Measurements from ENCODE around the gene ABCC3. TPM values are rescaled to one million over a fixed set of nuclear protein-coding genes. Genes with fewer than 3 reads are reported as not detected.

The ABCC3 gene
- total RNA-seq, 1 experiment from 2014 or later = 88.0 TPM

DNA sequence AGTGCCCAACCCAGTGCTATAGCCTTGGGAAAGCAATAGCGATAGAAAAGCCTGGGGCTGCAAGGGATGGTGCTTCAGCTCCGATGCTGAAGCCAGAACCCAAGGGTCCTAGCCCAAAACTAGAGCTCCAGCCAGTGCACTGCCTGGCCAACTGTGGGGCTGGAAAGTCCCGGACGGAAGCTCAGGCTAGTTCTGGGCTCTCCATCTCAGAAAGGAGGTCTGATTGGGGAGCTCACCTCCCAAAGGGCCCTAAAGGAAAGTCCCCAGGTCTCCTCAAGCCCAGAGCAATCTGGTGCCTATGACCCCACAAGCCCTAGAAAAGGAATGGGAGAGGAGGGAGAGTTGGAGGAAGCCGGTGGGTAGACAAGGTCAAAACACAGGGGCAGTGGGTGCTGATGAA is 2.0 kb upstream of the ABCC3 start:
- no TSS peak for BruUV-seq (replicated peaks)
- Mint-ChIP-seq H3K36me3 (ENCODE audit: insufficient read depth, unreplicated experiment) (peaks cover 39% of the 10 kb centered on the region), H3K4me3 (ENCODE audit: low read depth, unreplicated experiment) (no peak overlapping the region), H3K27ac (ENCODE audit: unreplicated experiment) (peak overlapping the region; percentile 4), H3K9me3 (ENCODE audit: low read depth, unreplicated experiment) (no peaks in the 10 kb centered on the region), H3K27me3 (ENCODE audit: unreplicated experiment) (peaks cover 12% of the 10 kb centered on the region), H3K4me1 (ENCODE audit: low read depth, unreplicated experiment) (peaks cover 71% of the 10 kb centered on the region)
- CTCF ChIA-PET = interaction anchor here (1.1 kb wide), 1 partner anchor 60 kb away, joined by 4 read pairs; no protein-coding TSS in a partner anchor
- DNase-seq = no peak
- TF ChIP-seq, protein P1, sequence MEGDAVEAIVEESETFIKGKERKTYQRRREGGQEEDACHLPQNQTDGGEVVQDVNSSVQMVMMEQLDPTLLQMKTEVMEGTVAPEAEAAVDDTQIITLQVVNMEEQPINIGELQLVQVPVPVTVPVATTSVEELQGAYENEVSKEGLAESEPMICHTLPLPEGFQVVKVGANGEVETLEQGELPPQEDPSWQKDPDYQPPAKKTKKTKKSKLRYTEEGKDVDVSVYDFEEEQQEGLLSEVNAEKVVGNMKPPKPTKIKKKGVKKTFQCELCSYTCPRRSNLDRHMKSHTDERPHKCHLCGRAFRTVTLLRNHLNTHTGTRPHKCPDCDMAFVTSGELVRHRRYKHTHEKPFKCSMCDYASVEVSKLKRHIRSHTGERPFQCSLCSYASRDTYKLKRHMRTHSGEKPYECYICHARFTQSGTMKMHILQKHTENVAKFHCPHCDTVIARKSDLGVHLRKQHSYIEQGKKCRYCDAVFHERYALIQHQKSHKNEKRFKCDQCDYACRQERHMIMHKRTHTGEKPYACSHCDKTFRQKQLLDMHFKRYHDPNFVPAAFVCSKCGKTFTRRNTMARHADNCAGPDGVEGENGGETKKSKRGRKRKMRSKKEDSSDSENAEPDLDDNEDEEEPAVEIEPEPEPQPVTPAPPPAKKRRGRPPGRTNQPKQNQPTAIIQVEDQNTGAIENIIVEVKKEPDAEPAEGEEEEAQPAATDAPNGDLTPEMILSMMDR (IDR thresholded peaks at IDR 0.05; ENCODE audit: unreplicated experiment) = no peak
- intact Hi-C loops (cut with micrococcal nuclease; ENCODE audit: unreplicated experiment) = no loop called here

DNA sequence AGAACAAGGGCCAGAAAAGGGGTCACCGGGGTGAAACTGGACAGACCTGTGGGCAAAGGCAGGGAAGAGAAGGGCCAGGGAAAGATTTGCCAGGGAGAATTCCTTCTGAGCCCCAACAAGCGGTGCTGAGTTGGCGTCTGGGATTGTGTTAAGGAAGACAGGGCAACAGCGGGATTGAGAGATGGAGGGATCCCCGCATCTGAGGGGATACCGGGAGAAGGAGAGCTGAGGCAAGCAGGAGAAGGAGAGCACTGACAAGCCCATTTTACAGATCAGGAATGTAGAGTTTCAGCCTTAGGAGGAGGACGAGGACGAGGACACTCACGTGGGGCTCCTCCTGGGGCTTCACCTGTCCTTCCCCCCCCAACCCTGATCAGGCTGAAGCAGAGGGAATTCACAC is 998 bp upstream of the ABCC3 start:
- Mint-ChIP-seq H3K4me3 (ENCODE audit: low read depth, unreplicated experiment) (peak overlapping the region; percentile 69), H3K27ac (ENCODE audit: unreplicated experiment) (peak overlapping the region; percentile 16), H3K9me3 (ENCODE audit: low read depth, unreplicated experiment) (no peaks in the 10 kb centered on the region), H3K4me1 (ENCODE audit: low read depth, unreplicated experiment) (peaks cover 71% of the 10 kb centered on the region), H3K36me3 (ENCODE audit: insufficient read depth, unreplicated experiment) (peaks cover 36% of the 10 kb centered on the region), H3K27me3 (ENCODE audit: unreplicated experiment) (peaks cover 12% of the 10 kb centered on the region)
- intact Hi-C loops (cut with micrococcal nuclease; ENCODE audit: unreplicated experiment) = no loop called here
- BruUV-seq (replicated peaks) = no TSS peak
- CTCF ChIA-PET = no interaction called here
- TF ChIP-seq, protein P1 (IDR thresholded peaks at IDR 0.05; ENCODE audit: unreplicated experiment) = no peak
- DNase-seq = no peak

DNA sequence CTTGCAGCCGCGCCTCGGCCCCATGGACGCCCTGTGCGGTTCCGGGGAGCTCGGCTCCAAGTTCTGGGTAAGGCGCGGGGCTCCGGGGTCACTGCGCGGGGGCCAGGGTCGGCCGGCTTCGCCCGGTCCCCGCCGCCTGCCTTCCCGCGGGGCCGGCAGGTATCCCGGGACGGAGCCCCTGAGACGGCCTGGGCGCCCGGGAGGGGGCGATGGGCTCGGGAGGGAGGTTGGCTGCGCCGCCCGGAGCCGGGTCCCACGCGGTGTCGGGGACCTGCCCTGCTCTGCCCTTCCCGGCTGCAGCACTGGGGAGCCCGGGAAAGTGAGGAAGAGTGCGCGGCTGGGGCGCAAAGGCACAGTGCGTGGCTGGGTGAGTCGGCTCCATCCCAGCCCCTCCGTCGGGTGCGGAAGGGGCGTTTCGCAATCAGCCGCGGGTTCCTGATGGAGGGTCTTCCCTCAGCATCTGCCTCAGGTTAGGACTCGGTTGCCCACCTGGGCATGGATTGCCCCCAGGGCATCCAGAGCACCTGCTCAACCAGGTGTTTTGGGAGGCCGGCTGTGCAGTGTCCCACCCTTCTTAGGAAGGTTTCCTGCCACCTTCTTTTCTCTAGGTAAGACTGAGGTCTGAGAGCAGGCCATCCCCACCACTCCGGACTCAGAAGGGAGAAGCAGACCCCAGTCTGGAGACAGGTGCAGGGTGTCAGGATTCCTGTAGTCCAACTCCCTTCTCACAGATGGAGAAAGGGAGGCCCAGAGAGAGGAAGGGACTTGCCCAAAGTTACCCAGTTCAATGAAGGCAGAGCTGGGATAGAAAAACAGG is 442 bp downstream of the ABCC3 start:
- intact Hi-C loops (cut with micrococcal nuclease; ENCODE audit: unreplicated experiment) = no loop called here
- H3K4me1 Mint-ChIP-seq (ENCODE audit: low read depth, unreplicated experiment) = peaks cover 79% of the 10 kb centered on the region
- no TSS peak for BruUV-seq (replicated peaks)
- H3K27me3 Mint-ChIP-seq (ENCODE audit: unreplicated experiment) = peaks cover 12% of the 10 kb centered on the region
- TF ChIP-seq, protein P1 (IDR thresholded peaks at IDR 0.05; ENCODE audit: unreplicated experiment) = peak; percentile 19
- H3K27ac Mint-ChIP-seq (ENCODE audit: unreplicated experiment) = no peak overlapping the region
- H3K36me3 Mint-ChIP-seq (ENCODE audit: insufficient read depth, unreplicated experiment) = peaks cover 48% of the 10 kb centered on the region
- peak overlapping the region; percentile 69 for H3K4me3 Mint-ChIP-seq (ENCODE audit: low read depth, unreplicated experiment)
- DNase-seq = peak; percentile 59
- CTCF ChIA-PET = interaction anchor here (1.0 to 8.0 kb wide), 5 partner anchors 9 to 78 kb away, joined by 3 to 78 read pairs (median 4); no protein-coding TSS in a partner anchor
- H3K9me3 Mint-ChIP-seq (ENCODE audit: low read depth, unreplicated experiment) = no peaks in the 10 kb centered on the region

DNA sequence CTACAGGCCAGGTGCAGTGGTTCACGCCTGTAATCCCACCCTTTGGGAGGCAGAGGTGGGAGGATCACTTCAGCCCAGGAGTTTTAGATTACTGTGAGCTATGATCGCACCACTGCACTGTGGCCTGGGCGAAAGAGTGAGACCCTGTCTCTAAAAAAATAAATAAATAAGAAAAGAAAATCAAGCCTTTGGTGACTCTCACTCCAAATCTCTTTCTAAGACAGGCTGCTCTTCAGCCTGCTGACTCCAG is 976 bp downstream of the ABCC3 start:
- Mint-ChIP-seq H3K4me3 (ENCODE audit: low read depth, unreplicated experiment) (peak overlapping the region; percentile 69), H3K27me3 (ENCODE audit: unreplicated experiment) (peaks cover 12% of the 10 kb centered on the region), H3K9me3 (ENCODE audit: low read depth, unreplicated experiment) (no peaks in the 10 kb centered on the region), H3K27ac (ENCODE audit: unreplicated experiment) (no peak overlapping the region), H3K4me1 (ENCODE audit: low read depth, unreplicated experiment) (peaks cover 75% of the 10 kb centered on the region), H3K36me3 (ENCODE audit: insufficient read depth, unreplicated experiment) (peaks cover 54% of the 10 kb centered on the region)
- TF ChIP-seq, protein P1 (IDR thresholded peaks at IDR 0.05; ENCODE audit: unreplicated experiment) = no peak
- no TSS peak for BruUV-seq (replicated peaks)
- intact Hi-C loops (cut with micrococcal nuclease; ENCODE audit: unreplicated experiment) = no loop called here
- DNase-seq = no peak
- CTCF ChIA-PET = interaction anchor here (0.7 to 8.0 kb wide), 7 partner anchors 9 to 91 kb away, joined by 3 to 78 read pairs (median 4); no protein-coding TSS in a partner anchor
